ENCODE data around the gene TNC.

GRCh38 chr9:115046824-115047223, 71.1 kb downstream of the TNC start:
- TF ChIP-seq CTCF (IDR thresholded peaks at IDR 0.05) (no peak), POLR2A (IDR thresholded peaks at IDR 0.05) (no peak)
